H54 (cell line): ENCODE measurements around the gene DNAJC13.

Experiments used
- DNase-seq: peaks from one replicate; pipeline ENCODE4 v3.0.0; 2011; ENCODE audit warnings: low spot score, mixed read lengths; ENCODE audit not compliant: insufficient read length
- FAIRE-seq: peaks from 3 replicates; lab custom pipeline; 2011; peaks lifted over from hg19 to GRCh38; lab: Jason Lieb, UNC
- POLR2A ChIP-seq: IDR thresholded peaks from 2 replicates; pipeline ENCODE4 v1.6.1; 2011; ENCODE audit warnings: low read depth, mild to moderate bottlenecking, low read length

Gene DNAJC13

DNA sequence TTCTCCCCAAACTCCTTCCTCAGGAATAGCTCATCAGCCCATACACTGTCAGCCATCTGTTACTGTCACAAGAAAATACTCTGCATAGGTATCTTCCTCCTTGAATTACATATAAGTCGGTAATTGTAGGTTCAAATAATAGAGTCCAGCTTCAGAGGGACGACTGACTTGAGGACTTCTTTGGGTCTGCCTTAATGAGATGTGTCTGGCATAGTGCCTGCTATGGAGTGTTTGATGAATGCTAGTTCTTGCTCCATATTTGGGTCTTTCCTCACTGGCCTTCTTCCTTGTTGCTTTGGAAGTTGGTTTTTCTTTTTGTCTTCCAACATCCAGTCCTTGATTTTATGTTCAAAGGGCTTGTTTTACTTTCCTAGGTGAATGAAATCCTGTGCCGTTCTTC lies 113.3 kb downstream of the DNAJC13 start:
- FAIRE-seq, result no peak
- TF ChIP-seq POLR2A, result no peak
- DNase-seq, result no peak

DNA sequence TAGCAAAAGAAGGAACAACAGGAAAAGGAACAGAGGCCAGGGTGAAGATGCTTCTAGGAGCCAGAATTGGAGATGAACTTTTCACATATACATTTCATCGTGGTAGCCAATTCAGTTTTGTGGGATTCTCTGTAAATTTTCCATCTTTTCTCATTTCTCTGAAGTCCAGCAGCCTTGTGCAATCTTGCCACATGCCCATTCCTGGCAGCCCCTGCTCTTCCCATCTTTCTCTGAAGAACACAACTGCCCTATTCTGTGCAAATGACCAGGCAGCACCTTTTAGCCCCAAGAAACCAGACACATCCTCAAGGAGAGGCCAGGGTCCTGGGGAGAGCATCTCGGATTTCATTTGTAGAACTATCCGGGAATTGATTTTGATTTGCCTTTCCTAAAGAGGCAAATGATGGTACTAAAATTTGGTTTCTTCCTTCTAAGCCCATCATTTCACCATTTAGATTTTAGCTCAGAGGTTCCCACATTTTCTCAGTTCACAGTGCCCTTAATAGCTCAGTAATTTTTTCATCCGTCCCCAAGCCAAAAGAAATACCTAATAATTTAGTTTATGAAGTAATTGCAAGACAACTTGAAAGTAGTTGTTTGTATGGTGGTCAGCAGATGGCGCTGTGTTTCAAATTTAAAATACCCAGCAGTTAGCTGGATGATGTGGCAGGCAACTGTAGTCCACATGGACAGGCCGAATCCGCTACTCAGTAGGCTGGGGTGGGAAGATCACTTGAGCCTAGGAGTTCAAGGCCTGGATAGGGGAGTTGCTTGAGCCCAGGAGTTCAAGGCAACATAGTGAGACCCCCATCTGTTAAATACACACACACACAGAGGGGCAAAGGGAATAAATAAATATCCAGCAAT lies 118.5 kb downstream of the DNAJC13 start:
- TF ChIP-seq POLR2A, result no peak
- peak; percentile 95 for FAIRE-seq
- peak; percentile 17 for DNase-seq

DNA sequence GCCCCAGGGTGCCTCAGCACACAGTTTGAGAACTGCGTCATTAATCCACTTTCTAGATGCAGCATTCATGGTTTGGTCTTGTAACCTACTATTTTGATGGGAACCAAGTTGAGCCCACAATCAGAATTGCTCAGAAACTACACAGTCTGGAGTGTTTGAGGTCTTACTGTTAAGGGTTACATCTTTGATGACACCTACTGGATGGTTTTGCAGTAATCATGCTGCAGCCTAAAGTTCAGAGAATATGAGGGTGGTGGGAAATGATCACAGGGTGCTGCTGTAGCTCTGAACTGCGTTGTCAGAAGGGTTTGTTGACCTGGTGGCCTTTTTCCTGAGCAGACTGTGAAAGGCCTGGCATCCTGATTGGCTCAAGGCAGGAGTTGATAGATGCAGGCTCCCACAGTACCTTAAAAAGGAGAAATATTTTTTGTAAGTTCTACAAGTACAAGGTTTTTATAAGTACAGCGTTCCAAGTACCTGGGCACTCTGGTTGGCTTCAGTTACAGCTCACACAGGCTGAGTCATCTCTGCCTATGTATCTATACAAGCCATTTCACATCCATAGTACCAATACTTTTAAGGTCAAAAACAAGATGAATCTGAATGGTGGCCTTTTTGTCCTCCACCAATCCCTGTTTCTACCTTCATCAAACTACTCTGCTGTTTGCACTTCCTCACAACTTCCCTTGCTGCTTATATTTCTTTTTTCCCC lies 119.3 kb downstream of the DNAJC13 start:
- TF ChIP-seq POLR2A, result no peak
- DNase-seq (no peak), FAIRE-seq (peak; percentile 30)

DNA sequence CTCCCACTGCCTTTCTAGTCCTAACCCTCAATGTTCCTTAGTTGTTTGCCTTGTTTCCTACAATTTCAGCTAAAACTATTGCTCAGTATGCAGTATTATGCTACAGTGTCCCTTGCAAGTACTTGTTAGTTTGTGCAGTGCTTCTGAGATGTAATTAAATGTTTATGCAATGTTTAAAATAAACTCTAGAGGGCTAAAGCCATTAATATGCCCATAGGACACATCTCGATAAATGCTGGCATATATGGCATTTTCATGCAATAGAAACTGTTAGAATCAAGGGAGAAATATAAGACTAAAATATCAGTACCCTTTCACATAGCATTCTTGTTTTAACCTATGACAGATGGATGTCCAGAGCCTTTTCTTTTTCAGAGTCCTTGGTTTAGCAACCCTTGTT lies 120.0 kb downstream of the DNAJC13 start:
- TF ChIP-seq POLR2A, result no peak
- no peak for FAIRE-seq
- no peak for DNase-seq

DNA sequence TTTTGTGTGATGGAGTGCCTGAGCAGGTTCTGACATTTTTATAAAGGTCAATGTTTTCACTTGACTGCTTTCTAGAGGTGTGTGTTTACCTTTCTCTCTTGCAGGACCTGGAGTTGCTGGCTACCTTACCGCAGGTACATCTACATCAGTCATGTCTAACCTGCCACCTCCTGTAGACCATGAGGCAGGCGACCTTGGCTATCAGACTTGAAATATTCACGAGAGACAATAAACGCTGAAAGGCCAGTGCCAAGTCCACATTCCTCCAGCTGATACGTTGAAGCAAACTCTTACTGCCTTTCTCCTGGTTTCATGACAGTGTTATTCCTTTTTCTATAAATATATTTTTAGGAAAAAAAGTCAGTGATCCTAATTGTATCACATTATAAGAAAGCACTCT lies 120.8 kb downstream of the DNAJC13 start:
- DNase-seq, result no peak
- no peak for TF ChIP-seq POLR2A
- no peak for FAIRE-seq

DNA sequence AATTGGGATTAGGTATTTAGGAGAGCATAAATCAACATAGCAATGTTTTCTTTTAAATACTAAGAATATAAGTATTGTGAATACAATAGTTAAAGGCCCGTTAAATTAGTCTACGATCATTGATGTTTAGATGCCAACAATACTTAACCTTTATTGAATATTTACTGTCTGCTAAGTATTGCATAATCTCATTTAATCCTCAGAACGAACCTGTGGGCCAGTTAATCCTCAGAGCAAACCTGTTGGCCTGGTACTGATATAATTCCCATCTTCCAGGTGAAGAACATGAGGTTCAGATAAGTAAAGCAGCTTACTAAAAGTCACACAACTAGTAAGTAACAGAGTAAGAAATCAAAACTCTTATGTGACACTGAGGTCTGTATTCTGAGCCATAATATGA lies 122.4 kb downstream of the DNAJC13 start:
- no peak for TF ChIP-seq POLR2A
- no peak for DNase-seq
- FAIRE-seq, result no peak

DNA sequence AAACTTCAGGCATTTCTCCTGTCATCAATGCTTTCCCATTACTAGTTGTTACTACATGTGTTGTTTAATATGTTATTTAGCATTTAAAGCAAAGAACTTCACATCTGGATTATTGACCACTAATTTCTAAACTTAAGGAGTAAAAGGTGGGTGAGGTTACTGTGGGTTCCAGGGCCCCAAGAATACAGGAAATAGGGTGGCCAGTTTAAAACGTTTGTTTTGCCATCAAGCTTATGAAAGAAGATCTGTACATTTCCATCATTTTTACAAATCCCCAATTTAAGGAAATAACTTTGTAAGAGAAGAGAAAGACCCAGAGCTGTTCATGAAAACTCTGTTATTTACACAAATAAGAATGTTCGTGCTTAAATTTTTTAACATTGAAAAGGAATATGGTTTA lies 125.3 kb downstream of the DNAJC13 start:
- no peak for DNase-seq
- FAIRE-seq, result no peak
- TF ChIP-seq POLR2A, result no peak

DNA sequence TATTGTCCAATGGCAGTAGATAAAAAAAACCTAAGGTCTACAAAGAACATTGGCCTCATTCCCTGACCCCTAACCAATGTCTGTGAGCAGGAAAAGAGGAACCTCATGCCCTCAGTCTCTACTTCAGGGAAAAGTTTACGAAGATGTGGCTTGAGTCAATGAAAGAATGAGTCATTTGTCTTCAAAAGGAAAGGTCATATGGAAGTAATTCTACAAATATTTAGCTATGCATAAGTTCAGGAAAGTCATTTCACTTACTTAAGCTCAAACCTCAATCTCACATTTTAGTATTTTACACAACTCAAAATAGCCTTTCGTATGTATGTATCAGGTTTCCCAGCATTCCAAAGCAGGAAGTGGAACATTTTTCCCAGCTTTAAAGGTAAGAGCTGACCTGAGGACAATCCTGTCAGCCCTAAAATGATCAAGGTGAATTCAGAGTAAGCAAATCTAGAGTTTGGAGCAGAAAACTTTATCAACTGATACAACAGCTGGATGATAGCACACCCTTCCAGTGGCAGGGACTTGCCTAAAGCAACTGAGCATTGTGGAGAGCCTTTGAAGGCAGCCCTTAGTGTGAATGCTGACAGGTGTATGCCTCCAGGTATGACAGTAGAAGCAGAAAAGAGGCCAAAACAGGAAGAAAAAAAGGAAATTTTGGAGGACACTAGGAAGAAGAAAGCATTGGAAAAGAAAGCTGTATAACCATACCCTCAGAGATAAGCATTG lies 125.9 kb downstream of the DNAJC13 start:
- DNase-seq, result peak; percentile 18
- FAIRE-seq, result peak; percentile 92
- no peak for TF ChIP-seq POLR2A

DNA sequence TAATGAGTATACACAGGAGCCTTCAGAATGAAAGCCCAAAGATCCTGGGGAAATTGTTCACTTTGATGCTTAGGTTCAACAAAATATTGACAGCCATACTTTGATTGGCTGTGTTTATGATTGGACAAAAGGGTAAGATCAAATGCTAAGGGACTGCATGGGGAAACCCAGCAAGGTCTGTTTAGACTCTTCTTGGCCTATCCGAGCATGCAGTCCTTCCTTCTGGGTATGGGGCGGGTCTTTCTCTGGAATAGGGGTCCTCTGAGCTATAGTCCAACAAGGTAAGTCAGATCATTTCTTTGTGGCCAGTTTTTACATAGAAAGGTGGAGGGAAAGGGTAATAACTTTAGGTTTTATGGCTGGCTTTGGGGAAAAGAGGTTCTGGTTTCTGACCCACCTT lies 126.8 kb downstream of the DNAJC13 start:
- no peak for TF ChIP-seq POLR2A
- DNase-seq (no peak), FAIRE-seq (no peak)

DNA sequence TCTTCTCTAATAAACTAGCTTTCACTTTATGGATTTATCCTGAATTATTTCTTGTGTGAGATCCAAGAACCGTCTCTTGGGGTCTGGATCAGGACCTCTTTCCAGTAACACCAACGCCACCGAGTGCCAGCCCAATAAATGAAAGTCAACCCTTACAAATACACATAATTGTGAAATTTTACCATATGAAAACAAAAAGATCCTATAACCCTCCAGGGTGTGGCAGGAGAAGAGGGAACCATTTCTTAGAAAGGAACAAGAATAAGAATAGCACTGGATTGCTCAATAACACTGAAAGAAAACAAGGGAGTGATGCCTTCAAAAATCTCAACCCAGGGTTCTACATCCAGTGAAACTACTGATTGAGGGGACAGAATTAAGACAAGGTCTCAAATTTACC lies 128.2 kb downstream of the DNAJC13 start:
- no peak for FAIRE-seq
- no peak for TF ChIP-seq POLR2A
- DNase-seq, result no peak

DNA sequence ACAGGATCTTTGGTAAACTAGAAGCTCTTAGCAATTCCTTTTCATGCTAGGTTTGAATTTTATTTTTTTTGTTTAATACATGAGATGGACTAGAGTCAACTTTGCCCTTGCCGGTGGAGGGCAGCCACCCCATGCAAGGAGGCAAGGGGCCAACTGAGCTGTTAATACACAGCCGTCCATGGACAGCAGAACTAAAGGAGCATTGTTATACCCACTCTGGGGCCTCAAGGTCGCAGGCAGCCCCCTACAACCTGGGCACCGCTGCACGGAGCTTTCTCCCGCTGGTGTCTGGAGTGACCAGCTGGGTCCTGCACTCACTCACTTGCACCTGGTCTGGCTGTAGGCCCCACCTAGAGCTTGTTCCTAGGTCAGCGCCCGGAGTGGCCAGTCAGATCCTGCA lies 131.9 kb downstream of the DNAJC13 start:
- FAIRE-seq (no peak), DNase-seq (no peak)
- no peak for TF ChIP-seq POLR2A

DNA sequence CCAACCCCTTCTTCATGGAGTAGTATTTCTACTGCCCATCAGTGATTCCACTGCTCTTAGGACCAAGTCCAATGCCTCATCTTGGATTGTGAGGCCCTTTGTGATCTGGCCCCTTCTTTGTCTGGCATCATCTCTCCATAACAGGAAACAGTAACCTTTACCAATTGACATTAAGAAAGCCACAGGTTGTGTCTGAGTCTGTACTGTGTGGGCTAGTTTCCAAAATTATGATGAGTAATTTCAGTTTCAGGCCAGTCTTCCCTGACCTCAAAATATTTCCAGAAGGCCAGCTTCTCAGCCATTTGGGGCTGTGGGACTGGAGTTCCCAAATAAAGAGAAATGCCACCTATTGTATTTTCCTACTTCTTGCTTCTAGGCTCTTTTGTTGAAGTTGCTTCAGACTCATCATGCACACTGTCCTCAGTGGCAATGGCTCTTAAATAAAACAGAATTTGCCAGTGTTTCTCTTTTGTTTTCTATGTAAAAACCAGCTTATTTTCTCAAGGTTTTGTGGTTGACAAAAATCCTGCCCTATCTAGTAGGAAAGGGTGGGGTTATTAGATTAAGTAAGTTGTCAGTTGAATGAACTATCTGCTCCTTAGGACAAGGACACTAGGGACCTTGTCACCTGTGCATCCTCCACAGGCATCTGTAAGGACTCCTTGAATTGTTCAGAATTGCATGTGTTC lies 132.7 kb downstream of the DNAJC13 start:
- no peak for TF ChIP-seq POLR2A
- FAIRE-seq (peak; percentile 91), DNase-seq (peak; percentile 11)

DNA sequence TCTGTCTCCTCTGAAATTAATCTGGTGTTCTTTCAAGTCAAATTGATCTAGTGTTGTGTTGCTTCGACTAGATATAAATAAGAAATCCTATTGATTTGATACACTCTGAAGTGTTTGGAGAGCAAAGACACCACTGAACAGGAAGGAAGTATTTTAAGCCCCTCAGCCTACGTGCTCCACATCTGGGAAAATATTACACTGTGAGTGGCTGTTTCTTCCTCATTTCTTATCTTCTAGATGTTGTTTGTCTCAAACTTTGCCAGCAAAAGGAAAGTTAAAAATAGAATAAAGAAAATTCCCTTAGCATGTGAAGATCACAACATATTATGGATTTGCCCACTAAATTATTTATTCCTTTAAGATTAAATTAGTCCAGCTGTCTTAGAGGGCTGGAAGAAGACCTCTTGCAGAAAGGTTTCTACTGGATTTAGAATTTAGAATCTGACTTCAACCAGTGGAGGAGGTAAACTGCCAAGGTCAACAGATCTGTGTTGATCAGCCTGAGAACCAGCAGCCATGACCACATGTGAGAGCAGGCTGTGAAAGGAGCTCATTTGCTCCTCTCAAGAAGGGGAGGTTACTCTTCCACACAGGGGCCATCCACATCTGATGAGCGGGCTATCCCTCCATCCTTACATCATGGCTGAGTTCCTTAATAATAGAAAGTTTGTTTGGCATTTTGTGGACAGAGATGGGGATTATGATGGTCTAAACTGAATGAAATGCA lies 133.4 kb downstream of the DNAJC13 start:
- FAIRE-seq (no peak), DNase-seq (no peak)
- no peak for TF ChIP-seq POLR2A
